Cardiac fibroblast (primary cell): ENCODE results near the gene MRPL38.
A peak's percentile ranks its signal among the peaks of the same experiment; 100 is the strongest.

ENCODE experiments used
- DNase-seq, 2 donors: peaks; one replicate each; pipeline versions ENCODE4 v3.0.0 to v3.0.0-alpha.2; 2010; ENCODE audit warnings: low read depth in 2 of 2
- H3K4me3 ChIP-seq, 2 donors: replicated peaks in 1 of 2; 1 replicate in 1 of 2; 2 replicates in 1 of 2; pipeline ENCODE4 v1.5.1; 2011; ENCODE audit warnings: low read depth in 2 of 2, low read length in 2 of 2, mild to moderate bottlenecking in 2 of 2, moderate library complexity in 1 of 2
- TF ChIP-seq, protein P1 (sequence below): IDR thresholded peaks from one replicate; pipeline ENCODE4 v1.5.1; 2011; ENCODE audit warnings: low read depth, mild to moderate bottlenecking, low read length, inconsistent platforms

The MRPL38 gene

GRCh38 chr17:75914643-75915267 lies 10.1 kb upstream of the MRPL38 start:
- DNase-seq: no peak
- no peak overlapping the region for H3K4me3 ChIP-seq
- TF ChIP-seq, protein P1, sequence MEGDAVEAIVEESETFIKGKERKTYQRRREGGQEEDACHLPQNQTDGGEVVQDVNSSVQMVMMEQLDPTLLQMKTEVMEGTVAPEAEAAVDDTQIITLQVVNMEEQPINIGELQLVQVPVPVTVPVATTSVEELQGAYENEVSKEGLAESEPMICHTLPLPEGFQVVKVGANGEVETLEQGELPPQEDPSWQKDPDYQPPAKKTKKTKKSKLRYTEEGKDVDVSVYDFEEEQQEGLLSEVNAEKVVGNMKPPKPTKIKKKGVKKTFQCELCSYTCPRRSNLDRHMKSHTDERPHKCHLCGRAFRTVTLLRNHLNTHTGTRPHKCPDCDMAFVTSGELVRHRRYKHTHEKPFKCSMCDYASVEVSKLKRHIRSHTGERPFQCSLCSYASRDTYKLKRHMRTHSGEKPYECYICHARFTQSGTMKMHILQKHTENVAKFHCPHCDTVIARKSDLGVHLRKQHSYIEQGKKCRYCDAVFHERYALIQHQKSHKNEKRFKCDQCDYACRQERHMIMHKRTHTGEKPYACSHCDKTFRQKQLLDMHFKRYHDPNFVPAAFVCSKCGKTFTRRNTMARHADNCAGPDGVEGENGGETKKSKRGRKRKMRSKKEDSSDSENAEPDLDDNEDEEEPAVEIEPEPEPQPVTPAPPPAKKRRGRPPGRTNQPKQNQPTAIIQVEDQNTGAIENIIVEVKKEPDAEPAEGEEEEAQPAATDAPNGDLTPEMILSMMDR: no peak

DNA sequence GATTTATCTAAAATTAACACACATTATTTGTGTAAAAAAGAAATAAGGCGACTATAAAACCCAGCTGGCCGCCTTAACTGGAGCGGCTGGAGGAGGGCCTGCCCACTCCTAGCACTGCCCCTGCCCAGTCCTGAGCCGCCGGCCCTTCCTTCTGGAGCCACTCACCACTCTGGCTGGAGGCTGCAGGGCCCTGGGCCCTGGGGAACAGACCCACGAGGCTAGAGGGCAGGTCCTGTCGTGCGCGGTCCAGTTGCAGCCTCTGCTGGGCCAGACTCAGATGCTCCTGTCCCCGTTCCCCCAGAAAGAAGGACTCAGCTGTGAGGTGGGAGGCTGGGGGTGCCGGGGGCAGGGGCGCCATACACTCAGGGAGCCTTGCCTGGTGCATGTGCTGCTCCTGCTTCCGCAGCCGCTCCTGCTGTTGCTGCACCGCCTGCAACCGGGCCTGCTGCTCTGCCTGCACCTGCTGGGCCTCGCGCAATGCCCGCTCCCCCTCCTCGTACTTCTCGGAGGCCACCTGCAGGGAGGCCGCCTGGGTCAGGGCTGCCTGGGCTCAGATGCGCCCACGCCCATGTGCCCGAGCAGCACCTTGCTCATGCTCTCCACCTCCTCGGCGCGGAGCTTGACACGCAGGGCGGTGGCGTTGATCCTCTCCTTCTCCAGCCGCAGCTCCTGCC lies 9.0 kb upstream of the MRPL38 start:
- TF ChIP-seq, protein P1: no peak
- no peak for DNase-seq
- no peak overlapping the region for H3K4me3 ChIP-seq

GRCh38 chr17:75910699-75911098 lies 6.0 kb upstream of the MRPL38 start:
- TF ChIP-seq, protein P1: no peak
- no peak overlapping the region for H3K4me3 ChIP-seq
- no peak for DNase-seq

DNA sequence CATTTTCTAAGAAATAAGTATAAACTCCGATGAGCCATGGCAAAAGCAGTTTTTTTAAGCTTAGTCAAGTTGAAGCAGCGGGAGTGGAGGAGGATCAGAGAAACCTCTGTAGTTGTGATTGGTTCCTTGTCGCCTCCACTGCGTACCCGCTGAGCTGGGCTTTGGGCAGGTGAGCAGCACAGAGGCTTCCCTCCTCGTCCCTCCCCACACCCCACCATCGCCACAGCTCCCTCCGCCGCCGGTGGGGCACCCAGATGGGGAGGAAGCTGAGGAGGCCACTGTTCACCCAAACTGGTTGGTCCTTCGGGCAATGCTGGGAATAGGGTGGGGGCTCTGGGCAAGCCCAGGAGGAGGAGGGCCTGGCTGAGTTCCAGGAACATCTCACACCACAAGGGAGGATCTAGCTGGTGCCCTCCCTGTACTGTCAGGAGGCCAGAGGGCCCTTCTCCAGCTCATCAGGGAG lies 5.2 kb upstream of the MRPL38 start:
- no peak overlapping the region for H3K4me3 ChIP-seq
- TF ChIP-seq, protein P1: no peak
- DNase-seq: peak in 1 of 2 donors; percentile 28

DNA sequence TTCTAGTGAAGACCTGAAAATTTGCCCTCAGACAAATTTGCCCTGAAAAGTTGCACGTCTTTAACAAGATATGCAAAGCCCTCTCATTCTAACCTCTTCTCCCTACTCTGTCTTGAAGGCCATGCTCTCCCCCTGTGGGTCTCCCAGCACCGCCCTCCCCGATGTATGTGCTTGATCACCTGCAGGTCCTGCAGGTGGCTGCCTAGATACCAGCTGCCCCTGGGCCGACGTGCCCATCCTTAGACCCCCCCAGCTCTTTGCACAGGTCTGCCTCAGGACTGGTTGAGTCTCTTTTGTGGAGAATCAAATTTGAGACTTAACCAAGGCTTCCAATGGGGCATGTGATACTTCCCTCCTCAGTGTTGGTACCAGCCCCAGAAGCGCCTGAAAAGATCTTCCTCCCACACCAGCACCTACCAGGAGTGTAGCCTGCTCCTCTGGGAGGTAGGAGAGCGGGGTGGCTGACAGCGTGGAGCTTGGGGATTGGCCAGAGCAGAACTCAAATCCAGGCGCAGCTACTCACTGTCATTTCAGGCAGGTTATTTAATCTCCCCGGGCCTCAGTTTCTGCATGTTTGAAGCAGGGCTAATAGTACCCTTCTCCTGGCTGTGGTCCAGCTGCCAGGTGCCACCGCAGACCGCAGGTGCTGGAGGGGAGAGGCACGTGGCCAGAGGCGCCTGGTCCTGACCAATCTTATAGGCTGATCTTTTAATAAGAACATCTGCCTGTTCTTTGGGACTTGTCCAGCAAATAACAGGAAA lies 4.5 kb upstream of the MRPL38 start:
- H3K4me3 ChIP-seq: no peak overlapping the region
- TF ChIP-seq, protein P1: no peak
- DNase-seq: no peak

DNA sequence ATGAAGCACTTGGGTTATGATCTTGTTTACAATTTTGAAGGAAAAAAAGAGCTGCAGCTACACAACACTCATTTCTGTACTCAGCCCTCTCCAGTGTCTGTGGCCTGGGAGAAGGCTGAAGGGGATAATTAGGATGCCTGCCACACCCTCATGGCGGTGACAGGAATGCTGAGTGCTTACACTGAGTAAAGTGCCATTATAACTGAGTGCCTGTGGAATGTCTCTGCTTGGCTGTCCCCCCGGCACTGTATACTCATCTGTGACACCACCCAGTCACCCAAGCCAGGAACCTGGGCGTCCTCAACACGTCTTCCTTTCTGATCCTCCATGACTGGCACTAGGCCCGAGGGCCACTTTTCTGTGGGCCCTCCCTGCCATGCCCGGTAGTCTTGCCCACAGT lies 3.5 kb upstream of the MRPL38 start:
- TF ChIP-seq, protein P1: no peak
- no peak for DNase-seq

More for the DNA sequence above, 3.5 kb upstream of the MRPL38 start:
- no peak overlapping the region for H3K4me3 ChIP-seq
